ENCODE data around the gene SBK2. TPM values are rescaled to one million over a fixed set of nuclear protein-coding genes. Genes with fewer than 3 reads are reported as not detected.
"Not testable (repeated sequence)": the region's sequence is repeated elsewhere in the genome, so short reads cannot be mapped to it uniquely, and the experiment has no call there.

SBK2 gene
- total RNA-seq, 2 experiments from 2014 or later = not detected

- Mint-ChIP-seq H3K9me3 (no peaks in the 10 kb centered on the region), H3K27ac (no peak overlapping the region), H3K4me1 (ENCODE audit: low read depth) (no peaks in the 10 kb centered on the region), H3K36me3 (ENCODE audit: low read depth) (no peaks in the 10 kb centered on the region), H3K27me3 (ENCODE audit: low read depth) (peaks cover 6% of the 10 kb centered on the region), H3K4me3 (no peak overlapping the region)
- CTCF ChIA-PET = no interaction called here
- intact Hi-C loops (cut with micrococcal nuclease) = no loop called here
- DNase-seq = no peak
These were observed 5.4 kb upstream of the SBK2 start for GRCh38 chr19:55542292-55542855.

- no peaks in the 10 kb centered on the region for H3K36me3 Mint-ChIP-seq (ENCODE audit: low read depth)
- H3K27me3 Mint-ChIP-seq (ENCODE audit: low read depth) = peaks cover 6% of the 10 kb centered on the region
- H3K9me3 Mint-ChIP-seq = no peaks in the 10 kb centered on the region
- no peak overlapping the region for H3K4me3 Mint-ChIP-seq
- CTCF ChIA-PET = no interaction called here
- no peaks in the 10 kb centered on the region for H3K4me1 Mint-ChIP-seq (ENCODE audit: low read depth)
- H3K27ac Mint-ChIP-seq = no peak overlapping the region
- DNase-seq = no peak
- intact Hi-C loops (cut with micrococcal nuclease) = no loop called here
These were observed 4.2 kb upstream of the SBK2 start for GRCh38 chr19:55541091-55541490.

GRCh38 chr19:55540619-55541018 is 3.7 kb upstream of the SBK2 start:
- CTCF ChIA-PET = no interaction called here
- Mint-ChIP-seq H3K4me3 (no peak overlapping the region), H3K27ac (no peak overlapping the region), H3K27me3 (ENCODE audit: low read depth) (peaks cover 1% of the 10 kb centered on the region), H3K4me1 (ENCODE audit: low read depth) (no peaks in the 10 kb centered on the region), H3K36me3 (ENCODE audit: low read depth) (no peaks in the 10 kb centered on the region), H3K9me3 (no peaks in the 10 kb centered on the region)
- intact Hi-C loops (cut with micrococcal nuclease) = no loop called here
- no peak for DNase-seq

- intact Hi-C loops (cut with micrococcal nuclease) = no loop called here
- Mint-ChIP-seq H3K4me1 (ENCODE audit: low read depth) (no peaks in the 10 kb centered on the region), H3K27me3 (ENCODE audit: low read depth) (no peaks in the 10 kb centered on the region), H3K36me3 (ENCODE audit: low read depth) (no peaks in the 10 kb centered on the region), H3K4me3 (no peak overlapping the region), H3K27ac (no peak overlapping the region), H3K9me3 (no peaks in the 10 kb centered on the region)
- CTCF ChIA-PET = no interaction called here
- no peak for DNase-seq
These were observed 2.4 kb upstream of the SBK2 start for GRCh38 chr19:55539090-55539984.

GRCh38 chr19:55538132-55538531 is 1.2 kb upstream of the SBK2 start:
- Mint-ChIP-seq H3K27me3 (ENCODE audit: low read depth) (no peaks in the 10 kb centered on the region), H3K4me3 (no peak overlapping the region), H3K4me1 (ENCODE audit: low read depth) (no peaks in the 10 kb centered on the region), H3K36me3 (ENCODE audit: low read depth) (no peaks in the 10 kb centered on the region), H3K9me3 (no peaks in the 10 kb centered on the region), H3K27ac (no peak overlapping the region)
- CTCF ChIA-PET = no interaction called here
- intact Hi-C loops (cut with micrococcal nuclease) = no loop called here
- DNase-seq = no peak

- no peaks in the 10 kb centered on the region for H3K9me3 Mint-ChIP-seq
- H3K27me3 Mint-ChIP-seq (ENCODE audit: low read depth) = no peaks in the 10 kb centered on the region
- no peak overlapping the region for H3K4me3 Mint-ChIP-seq
- intact Hi-C loops (cut with micrococcal nuclease) = no loop called here
- no peak for DNase-seq
- no peak overlapping the region for H3K27ac Mint-ChIP-seq
- H3K4me1 Mint-ChIP-seq (ENCODE audit: low read depth) = no peaks in the 10 kb centered on the region
- CTCF ChIA-PET = no interaction called here
- H3K36me3 Mint-ChIP-seq (ENCODE audit: low read depth) = no peaks in the 10 kb centered on the region
These were observed 793 bp upstream of the SBK2 start for GRCh38 chr19:55537741-55538111.

- H3K27ac Mint-ChIP-seq = no peak overlapping the region
- CTCF ChIA-PET = no interaction called here
- H3K4me1 Mint-ChIP-seq (ENCODE audit: low read depth) = no peaks in the 10 kb centered on the region
- no peak overlapping the region for H3K4me3 Mint-ChIP-seq
- H3K36me3 Mint-ChIP-seq (ENCODE audit: low read depth) = no peaks in the 10 kb centered on the region
- no peaks in the 10 kb centered on the region for H3K9me3 Mint-ChIP-seq
- no peak for DNase-seq
- H3K27me3 Mint-ChIP-seq (ENCODE audit: low read depth) = no peaks in the 10 kb centered on the region
- intact Hi-C loops (cut with micrococcal nuclease) = no loop called here
These were observed 567 bp downstream of the SBK2 start for GRCh38 chr19:55536366-55536765.

GRCh38 chr19:55535965-55536350 is 975 bp downstream of the SBK2 start:
- Mint-ChIP-seq H3K27ac (no peak overlapping the region), H3K36me3 (ENCODE audit: low read depth) (no peaks in the 10 kb centered on the region), H3K4me3 (no peak overlapping the region), H3K4me1 (ENCODE audit: low read depth) (no peaks in the 10 kb centered on the region), H3K27me3 (ENCODE audit: low read depth) (no peaks in the 10 kb centered on the region), H3K9me3 (no peaks in the 10 kb centered on the region)
- CTCF ChIA-PET = no interaction called here
- intact Hi-C loops (cut with micrococcal nuclease) = no loop called here
- DNase-seq = no peak

GRCh38 chr19:55535173-55535964 is 1.6 kb downstream of the SBK2 start:
- Mint-ChIP-seq H3K9me3 (no peaks in the 10 kb centered on the region), H3K27me3 (ENCODE audit: low read depth) (no peaks in the 10 kb centered on the region), H3K36me3 (ENCODE audit: low read depth) (no peaks in the 10 kb centered on the region), H3K4me3 (no peak overlapping the region), H3K27ac (no peak overlapping the region), H3K4me1 (ENCODE audit: low read depth) (no peaks in the 10 kb centered on the region)
- no peak for DNase-seq
- CTCF ChIA-PET = interaction anchor here (1.4 kb wide), 1 partner anchor 21 kb away, joined by 3 read pairs; no protein-coding TSS in a partner anchor
- intact Hi-C loops (cut with micrococcal nuclease) = no loop called here

GRCh38 chr19:55534280-55534679 is 2.7 kb downstream of the SBK2 start:
- H3K4me3 Mint-ChIP-seq; H3K9me3 Mint-ChIP-seq; H3K4me1 Mint-ChIP-seq (ENCODE audit: low read depth); H3K27me3 Mint-ChIP-seq (ENCODE audit: low read depth); H3K27ac Mint-ChIP-seq; intact Hi-C loops (cut with micrococcal nuclease); DNase-seq; H3K36me3 Mint-ChIP-seq (ENCODE audit: low read depth): not testable (repeated sequence)
- CTCF ChIA-PET = interaction anchor here (0.7 to 1.4 kb wide), 3 partner anchors 19 to 1737 kb away, joined by 3 read pairs; no protein-coding TSS in a partner anchor

GRCh38 chr19:55530996-55531395 is 5.9 kb downstream of the SBK2 start:
- Mint-ChIP-seq H3K9me3 (no peaks in the 10 kb centered on the region), H3K27ac (no peak overlapping the region), H3K4me3 (no peak overlapping the region), H3K27me3 (ENCODE audit: low read depth) (no peaks in the 10 kb centered on the region), H3K36me3 (ENCODE audit: low read depth) (no peaks in the 10 kb centered on the region), H3K4me1 (ENCODE audit: low read depth) (no peaks in the 10 kb centered on the region)
- CTCF ChIA-PET = no interaction called here
- no peak for DNase-seq
- intact Hi-C loops (cut with micrococcal nuclease) = no loop called here

- intact Hi-C loops (cut with micrococcal nuclease) = no loop called here
- CTCF ChIA-PET = no interaction called here
These were observed 7.2 kb downstream of the SBK2 start for GRCh38 chr19:55529636-55530234.

More at GRCh38 chr19:55529636-55530234, 7.2 kb downstream of the SBK2 start:
- Mint-ChIP-seq H3K4me1 (ENCODE audit: low read depth) (no peaks in the 10 kb centered on the region), H3K4me3 (no peak overlapping the region), H3K9me3 (no peaks in the 10 kb centered on the region), H3K27ac (no peak overlapping the region), H3K36me3 (ENCODE audit: low read depth) (no peaks in the 10 kb centered on the region), H3K27me3 (ENCODE audit: low read depth) (no peaks in the 10 kb centered on the region)
- DNase-seq = no peak

All from activated naive CD4-positive, alpha-beta T cell treated with anti-CD3 and anti-CD28 coated beads for 36 hours (primary cell).